H9 (cell line): ENCODE results near the gene PNPO. TPM values are rescaled to one million over a fixed set of nuclear protein-coding genes. Genes with fewer than 3 reads are reported as not detected.
"Not testable (repeated sequence)": the region's sequence is repeated elsewhere in the genome, so short reads cannot be mapped to it uniquely, and the experiment has no call there.

Experiments used
- DNase-seq: peaks from one replicate; pipeline ENCODE4 v3.0.0-alpha.2; 2017
- H2AFZ ChIP-seq: one replicate; pipeline ENCODE4 v1.6.1; 2013; ENCODE audit warnings: mild to moderate bottlenecking, low read length, control low read depth, moderate library complexity
- H2AK5ac ChIP-seq: 2 replicates; pipeline ENCODE4 v1.6.1; 2013; ENCODE audit warnings: low read length, control low read depth, mixed read lengths; ENCODE audit not compliant: insufficient read length
- H2BK120ac ChIP-seq: one replicate; pipeline ENCODE4 v1.6.1; 2013; ENCODE audit warnings: low read depth, mild to moderate bottlenecking, low read length, control low read depth, inconsistent platforms; ENCODE audit not compliant: poor library complexity, severe bottlenecking
- H2BK12ac ChIP-seq: 2 replicates; pipeline ENCODE4 v1.6.1; 2013; ENCODE audit warnings: low read length, control low read depth, mixed read lengths, low read depth; ENCODE audit not compliant: insufficient read length
- H2BK15ac ChIP-seq: 2 replicates; pipeline ENCODE4 v1.6.1; 2013; ENCODE audit warnings: low read depth, low read length, control low read depth
- H2BK20ac ChIP-seq: one replicate; pipeline ENCODE4 v1.6.1; 2013; ENCODE audit warnings: low read depth, mild to moderate bottlenecking, low read length, control low read depth, inconsistent platforms; ENCODE audit not compliant: poor library complexity, severe bottlenecking
- H2BK5ac ChIP-seq: 2 replicates; pipeline ENCODE4 v1.6.1; 2013; ENCODE audit warnings: low read length, control low read depth, mixed read lengths; ENCODE audit not compliant: insufficient read length
- H3K14ac ChIP-seq: 2 replicates; pipeline ENCODE4 v1.6.1; 2013; ENCODE audit warnings: low read length, control low read depth; ENCODE audit not compliant: insufficient read depth
- H3K18ac ChIP-seq: 2 replicates; pipeline ENCODE4 v1.6.1; 2013; ENCODE audit warnings: low read depth, mild to moderate bottlenecking, mixed read lengths, low read length, control low read depth; ENCODE audit not compliant: insufficient read length
- H3K23ac ChIP-seq: 2 replicates; pipeline ENCODE4 v1.6.1; 2013; ENCODE audit warnings: low read length, control low read depth, mixed read lengths, low read depth; ENCODE audit not compliant: insufficient read length
- H3K23me2 ChIP-seq: 2 replicates; pipeline ENCODE4 v1.6.1; 2013; ENCODE audit warnings: low read depth, mild to moderate bottlenecking, mixed read lengths, low read length, control low read depth; ENCODE audit not compliant: insufficient read length, poor library complexity, severe bottlenecking
- H3K27ac ChIP-seq: 2 replicates; pipeline ENCODE4 v1.5.1; 2013; ENCODE audit warnings: low read length, control low read depth, mixed read lengths, low read depth; ENCODE audit not compliant: insufficient read length
- H3K27me3 ChIP-seq: 2 replicates; pipeline ENCODE4 v1.6.1; 2013; ENCODE audit warnings: low read length, control low read depth, inconsistent platforms; ENCODE audit not compliant: insufficient read depth
- H3K4ac ChIP-seq: 2 replicates; pipeline ENCODE4 v1.6.1; 2013; ENCODE audit warnings: low read depth, mild to moderate bottlenecking, control low read depth, inconsistent platforms, low read length, moderate library complexity
- H3K4me1 ChIP-seq: 2 replicates; pipeline ENCODE4 v1.6.1; 2013; ENCODE audit warnings: low read length, control low read depth, inconsistent platforms; ENCODE audit not compliant: insufficient read depth
- H3K4me2 ChIP-seq: 2 replicates; pipeline ENCODE4 v1.6.1; 2013; ENCODE audit warnings: low read length, control low read depth, mixed read lengths; ENCODE audit not compliant: insufficient read length, insufficient read depth
- H3K56ac ChIP-seq: 2 replicates; pipeline ENCODE4 v1.6.1; 2013; ENCODE audit warnings: low read depth, mild to moderate bottlenecking, mixed read lengths, low read length, control low read depth; ENCODE audit not compliant: insufficient read length
- H3K79me1 ChIP-seq: 2 replicates; pipeline ENCODE4 v1.6.1; 2013; ENCODE audit warnings: low read depth, mild to moderate bottlenecking, moderate library complexity, low read length, control low read depth, inconsistent platforms; ENCODE audit not compliant: insufficient read depth, poor library complexity, severe bottlenecking
- H3K79me2 ChIP-seq: 2 replicates; pipeline ENCODE4 v1.6.1; 2013; ENCODE audit warnings: low read length, control low read depth, inconsistent platforms; ENCODE audit not compliant: insufficient read depth
- H3K9ac ChIP-seq: 2 replicates; pipeline ENCODE4 v1.6.1; 2013; ENCODE audit warnings: low read length, control low read depth, mixed read lengths; ENCODE audit not compliant: insufficient read length; ENCODE audit errors: extremely low read depth
- H3K9me3 ChIP-seq: one replicate; pipeline ENCODE4 v1.6.1; 2013; ENCODE audit warnings: low read depth, low read length, inconsistent platforms; ENCODE audit not compliant: control insufficient read depth
- H3T11ph ChIP-seq: one replicate; pipeline ENCODE4 v1.6.1; 2013; ENCODE audit warnings: mild to moderate bottlenecking, low read length, control low read depth, inconsistent platforms
- H4K20me1 ChIP-seq: one replicate; pipeline ENCODE4 v1.6.1; 2013; ENCODE audit not compliant: control insufficient read depth, insufficient read length, insufficient read depth
- H4K5ac ChIP-seq: 2 replicates; pipeline ENCODE4 v1.6.1; 2013; ENCODE audit warnings: low read depth, mild to moderate bottlenecking, mixed read lengths, low read length, control low read depth; ENCODE audit not compliant: insufficient read length
- H4K8ac ChIP-seq: replicated peaks from 2 replicates; pipeline ENCODE4 v1.6.1; 2013; ENCODE audit warnings: low read length, control low read depth, mixed read lengths, low read depth; ENCODE audit not compliant: insufficient read length
- H4K91ac ChIP-seq: 2 replicates; pipeline ENCODE4 v1.6.1; 2013; ENCODE audit warnings: low read depth, mild to moderate bottlenecking, moderate library complexity, mixed read lengths, low read length, control low read depth; ENCODE audit not compliant: insufficient read length
- H3K27ac Mint-ChIP-seq, 3 experiments: 2 replicates in 2 of 3; 3 replicates in 1 of 3; pipeline ENCODE4 v1.8.0; 2020 to 2021; ENCODE audit warnings: mixed read lengths in 3 of 3, mild to moderate bottlenecking in 1 of 3, moderate library complexity in 1 of 3
- H3K27me3 Mint-ChIP-seq: 2 replicates; pipeline ENCODE4 v1.8.0; 2021; ENCODE audit warnings: low read depth, mild to moderate bottlenecking, moderate library complexity, mixed read lengths
- H3K36me3 Mint-ChIP-seq, 3 experiments: 2 replicates in 2 of 3; 3 replicates in 1 of 3; pipeline ENCODE4 v1.8.0; 2020 to 2021; ENCODE audit warnings: low read depth in 3 of 3, mixed read lengths in 3 of 3; ENCODE audit not compliant: insufficient read depth in 1 of 3
- H3K4me1 Mint-ChIP-seq, 2 experiments: 2 replicates each; pipeline ENCODE4 v1.8.0; 2020; ENCODE audit warnings: mixed read lengths in 2 of 2
- H3K4me3 Mint-ChIP-seq, 2 experiments: 2 replicates in 1 of 2; 3 replicates in 1 of 2; pipeline ENCODE4 v1.8.0; 2020 to 2021; ENCODE audit warnings: mild to moderate bottlenecking in 2 of 2, mixed read lengths in 2 of 2, moderate library complexity in 1 of 2
- H3K9me3 Mint-ChIP-seq, 2 experiments: 2 replicates in 1 of 2; 3 replicates in 1 of 2; pipeline ENCODE4 v1.8.0; 2020; ENCODE audit warnings: mild to moderate bottlenecking in 2 of 2, mixed read lengths in 2 of 2, moderate library complexity in 1 of 2
- CTCF ChIP-seq: fragments of 200-600 bp; sonication (generic); conservative IDR thresholded peaks from 3 replicates; pipeline ENCODE4 v1.8.0; 2021; ENCODE audit warnings: antibody characterized with exemption, mild to moderate bottlenecking
- WGBS: extraction: QIAGEN DNeasy Blood & Tissue Kit; methylation state at CpG from one replicate; pipeline ENCODE4 v1.1.7; 2013; ENCODE audit warnings: missing lambda C conversion rate, low lambda C conversion rate, mixed read lengths; ENCODE audit not compliant: insufficient read length; ENCODE audit errors: extremely low coverage; 5-methylcytosine and 5-hydroxymethylcytosine counted together
- total RNA-seq: library from RNA; stranded (reverse); gene quantifications from 2 replicates; pipeline ENCODE4 v1.2.1, GENCODE V29; 2021

The PNPO gene
- total RNA-seq, 1 experiment from 2014 or later: 6.7 TPM

GRCh38 chr17:47987240-47987835 is 46.0 kb downstream of the PNPO start:
- H3K27ac ChIP-seq: no peak overlapping the region
- H3K4me1 Mint-ChIP-seq: peaks cover 55 to 62% of the 10 kb centered on the region in 2 experiments
- no peak overlapping the region for H3K18ac ChIP-seq
- no peak overlapping the region for H3K23ac ChIP-seq
- no peak overlapping the region for H2BK5ac ChIP-seq
- no peak overlapping the region for H2BK20ac ChIP-seq
- peak overlapping the region; percentile 4 to 28; a peak in 2 of 5 replicates for H3K4me3 Mint-ChIP-seq
- no peak overlapping the region for H4K8ac ChIP-seq
- no peak overlapping the region for H2BK12ac ChIP-seq
- H3K9ac ChIP-seq: no peak overlapping the region
- no CpG with 5 or more reads among the region's 17 CpGs for WGBS
- H3K4me1 ChIP-seq: peaks cover 7% of the 10 kb centered on the region; the same call in 1 of the 2 replicates
- no peaks in the 10 kb centered on the region for H4K20me1 ChIP-seq
- H3K27me3 ChIP-seq: no peaks in the 10 kb centered on the region; the same call in 1 of the 2 replicates
- H4K91ac ChIP-seq: no peak overlapping the region
- no peak overlapping the region for H3K4me2 ChIP-seq
- peaks cover 3% of the 10 kb centered on the region for H3K27me3 Mint-ChIP-seq
- H2BK15ac ChIP-seq: no peak overlapping the region
- peak overlapping the region in 2 of 3 experiments; percentile 22 to 29; a peak in 2 of 7 replicates for H3K27ac Mint-ChIP-seq
- H3K14ac ChIP-seq: no peak overlapping the region
- H3K4ac ChIP-seq: no peak overlapping the region
- H3K79me2 ChIP-seq: no peaks in the 10 kb centered on the region
- no peak overlapping the region for H2AFZ ChIP-seq
- peaks cover 4 to 14% (median 11%) of the 10 kb centered on the region in 3 experiments; a peak in 5 of 7 replicates for H3K36me3 Mint-ChIP-seq
- peak; percentile 65 for DNase-seq
- H2AK5ac ChIP-seq: no peak overlapping the region
- H3K56ac ChIP-seq: no peak overlapping the region
- no peaks in the 10 kb centered on the region for H3K9me3 ChIP-seq
- H3T11ph ChIP-seq: no peak overlapping the region
- TF ChIP-seq CTCF: no peak
- no peak overlapping the region for H4K5ac ChIP-seq
- H2BK120ac ChIP-seq: no peak overlapping the region
- H3K79me1 ChIP-seq: no peaks in the 10 kb centered on the region
- H3K9me3 Mint-ChIP-seq: no peaks in the 10 kb centered on the region
- peaks cover 3% of the 10 kb centered on the region for H3K23me2 ChIP-seq

DNA sequence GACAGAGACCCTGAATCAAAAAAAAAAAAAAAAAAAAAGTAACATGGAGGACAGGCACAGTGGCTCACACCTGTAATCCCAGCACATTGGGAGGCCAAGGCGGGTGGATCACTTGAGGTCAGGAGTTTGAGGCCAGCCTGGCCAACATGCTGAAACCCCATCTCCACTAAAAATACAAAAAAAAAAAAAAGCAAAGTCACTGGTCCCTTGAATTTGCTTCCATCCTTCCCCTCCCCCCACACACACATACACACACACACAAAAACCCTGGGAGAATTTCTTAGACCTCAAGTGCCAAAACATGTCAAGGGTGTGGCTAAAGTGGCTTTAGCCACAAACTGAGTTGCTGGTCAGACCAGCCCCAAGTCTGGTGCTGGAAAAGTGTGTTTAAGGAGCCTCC is 47.1 kb downstream of the PNPO start:
- WGBS: no CpG with 5 or more reads among the region's 1 CpG
- not testable (repeated sequence) for H3K18ac ChIP-seq, H2BK120ac ChIP-seq, H3K27me3 Mint-ChIP-seq, H4K5ac ChIP-seq, H2AK5ac ChIP-seq, DNase-seq, H3K27ac ChIP-seq, H2BK20ac ChIP-seq, H3K27ac Mint-ChIP-seq, H2BK15ac ChIP-seq, H2AFZ ChIP-seq, H4K20me1 ChIP-seq, H3K9me3 Mint-ChIP-seq, H4K91ac ChIP-seq, H3K27me3 ChIP-seq, H3K56ac ChIP-seq, H3K23ac ChIP-seq, H3T11ph ChIP-seq, H3K4me2 ChIP-seq, H4K8ac ChIP-seq, H3K79me1 ChIP-seq, H3K79me2 ChIP-seq, H2BK5ac ChIP-seq, H3K4me3 Mint-ChIP-seq, H3K14ac ChIP-seq, H3K9ac ChIP-seq, H3K4ac ChIP-seq, H3K4me1 ChIP-seq, H3K9me3 ChIP-seq, H3K23me2 ChIP-seq, H3K36me3 Mint-ChIP-seq, H2BK12ac ChIP-seq
- peaks cover 59 to 71% of the 10 kb centered on the region in 2 experiments for H3K4me1 Mint-ChIP-seq
